Trophoblast cell (in vitro differentiated cells and primary cell): ENCODE results near the gene LDLRAD4.

ENCODE experiments used
- DNase-seq, 2 donors: peaks; one replicate each; pipeline ENCODE4 v3.0.0-alpha.2; 2016
- H2AFZ ChIP-seq: 2 replicates; pipeline ENCODE4 v1.6.1; 2013; ENCODE audit warnings: low read length, moderate library complexity, mild to moderate bottlenecking; ENCODE audit not compliant: insufficient read depth, poor library complexity
- H2AK5ac ChIP-seq: 2 replicates; pipeline ENCODE4 v1.6.1; 2013; ENCODE audit warnings: mild to moderate bottlenecking, low read length
- H2BK120ac ChIP-seq: 2 replicates; pipeline ENCODE4 v1.6.1; 2013; ENCODE audit warnings: low read length, mild to moderate bottlenecking, moderate library complexity; ENCODE audit not compliant: insufficient read depth, poor library complexity
- H2BK12ac ChIP-seq: 2 replicates; pipeline ENCODE4 v1.6.1; 2013; ENCODE audit warnings: mild to moderate bottlenecking, low read length, moderate library complexity
- H2BK5ac ChIP-seq: 2 replicates; pipeline ENCODE4 v1.6.1; 2013; ENCODE audit warnings: low read length, low read depth, moderate library complexity, mild to moderate bottlenecking; ENCODE audit not compliant: poor library complexity
- H3K14ac ChIP-seq: 2 replicates; pipeline ENCODE4 v1.6.1; 2013; ENCODE audit warnings: mild to moderate bottlenecking, low read length
- H3K18ac ChIP-seq: 2 replicates; pipeline ENCODE4 v1.6.1; 2013; ENCODE audit warnings: mild to moderate bottlenecking, low read length
- H3K23ac ChIP-seq: 2 replicates; pipeline ENCODE4 v1.6.1; 2013; ENCODE audit warnings: low read length
- H3K27ac ChIP-seq: 2 replicates; pipeline ENCODE4 v1.5.1; 2013; ENCODE audit warnings: low read depth, mild to moderate bottlenecking, inconsistent platforms, low read length, moderate library complexity
- H3K27me3 ChIP-seq: 2 replicates; pipeline ENCODE4 v1.6.1; 2013; ENCODE audit warnings: inconsistent platforms, mild to moderate bottlenecking, low read length, moderate library complexity; ENCODE audit not compliant: insufficient read depth
- H3K36me3 ChIP-seq, 2 experiments: 1 replicate in 1 of 2; 2 replicates in 1 of 2; pipeline ENCODE4 v1.6.1; 2013; ENCODE audit warnings: low read length in 2 of 2, mild to moderate bottlenecking in 2 of 2, moderate library complexity in 1 of 2; ENCODE audit not compliant: insufficient read depth in 2 of 2, control insufficient read depth in 1 of 2
- H3K4ac ChIP-seq: 2 replicates; pipeline ENCODE4 v1.6.1; 2013; ENCODE audit warnings: low read depth, mild to moderate bottlenecking, low read length, moderate library complexity
- H3K4me1 ChIP-seq, 2 experiments: 1 replicate in 1 of 2; 2 replicates in 1 of 2; pipeline ENCODE4 v1.6.1; 2013; ENCODE audit warnings: low read length in 2 of 2, mild to moderate bottlenecking in 2 of 2, moderate library complexity in 1 of 2; ENCODE audit not compliant: insufficient read depth in 2 of 2, control insufficient read depth in 1 of 2
- H3K4me2 ChIP-seq: 2 replicates; pipeline ENCODE4 v1.6.1; 2013; ENCODE audit warnings: inconsistent platforms, mild to moderate bottlenecking, low read length, moderate library complexity
- H3K4me3 ChIP-seq: 2 replicates; pipeline ENCODE4 v1.5.1; 2013; ENCODE audit warnings: mild to moderate bottlenecking, low read depth, low read length, inconsistent platforms
- H3K79me1 ChIP-seq: one replicate; pipeline ENCODE4 v1.6.1; 2013; ENCODE audit warnings: low read length
- H3K79me2 ChIP-seq: 2 replicates; pipeline ENCODE4 v1.6.1; 2013; ENCODE audit warnings: low read length, mild to moderate bottlenecking; ENCODE audit not compliant: control insufficient read depth, insufficient read depth, poor library complexity
- H3K9ac ChIP-seq: 2 replicates; pipeline ENCODE4 v1.6.1; 2013; ENCODE audit warnings: mild to moderate bottlenecking, low read length
- H3K9me3 ChIP-seq: 2 replicates; pipeline ENCODE4 v1.6.1; 2013; ENCODE audit warnings: low read depth, mild to moderate bottlenecking, control low read depth, inconsistent platforms, low read length; ENCODE audit not compliant: insufficient read depth
- H4K12ac ChIP-seq: 2 replicates; pipeline ENCODE4 v1.6.1; 2013; ENCODE audit warnings: low read depth, mild to moderate bottlenecking, low read length, moderate library complexity
- H4K8ac ChIP-seq: 2 replicates; pipeline ENCODE4 v1.6.1; 2013; ENCODE audit warnings: low read depth, mild to moderate bottlenecking, low read length, moderate library complexity
- H4K91ac ChIP-seq: one replicate; pipeline ENCODE4 v1.6.1; 2013; ENCODE audit warnings: low read depth, mild to moderate bottlenecking, low read length, moderate library complexity
- whole genome bisulfite sequencing: extraction: QIAGEN DNeasy Blood & Tissue Kit; methylation state at CpG from one replicate; pipeline ENCODE4 v1.1.7; 2013; ENCODE audit warnings: missing lambda C conversion rate; ENCODE audit not compliant: insufficient read length, insufficient coverage; ENCODE audit errors: extremely low coverage; 5-methylcytosine and 5-hydroxymethylcytosine counted together

LDLRAD4 gene

GRCh38 chr18:13430663-13431062 is 212.1 kb downstream of the LDLRAD4 start:
- no peak overlapping the region for H3K4ac ChIP-seq

DNA sequence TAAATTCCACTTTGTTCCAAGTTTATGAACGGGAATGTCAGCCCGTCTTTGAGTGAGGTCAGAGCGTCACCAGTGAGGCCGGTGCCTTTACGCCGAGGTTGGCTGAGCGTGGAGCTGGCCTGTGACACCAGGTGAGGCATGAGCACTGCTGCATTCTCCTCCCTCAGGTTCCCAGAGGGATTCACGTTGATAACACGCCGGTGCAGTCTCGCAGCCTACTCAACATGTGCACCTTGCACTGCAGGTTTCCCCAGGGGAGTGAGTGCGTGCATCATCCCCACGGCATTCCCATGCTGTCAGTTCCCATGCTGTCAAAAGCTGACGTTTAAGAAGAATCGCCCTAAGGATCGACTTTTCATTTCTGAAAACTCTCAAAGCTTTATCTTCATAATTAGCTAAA is 213.3 kb downstream of the LDLRAD4 start:
- Histone ChIP-seq H3K79me2 (no peaks in the 10 kb centered on the region), H2BK120ac (no peak overlapping the region), H3K4ac (no peak overlapping the region), H2BK12ac (no peak overlapping the region), H3K23ac (no peak overlapping the region), H4K12ac (no peak overlapping the region), H3K79me1 (no peaks in the 10 kb centered on the region), H3K14ac (no peak overlapping the region), H2AFZ (no peak overlapping the region), H2BK5ac (no peak overlapping the region), H3K4me3 (no peak overlapping the region), H4K91ac (no peak overlapping the region), H3K9ac (no peak overlapping the region), H3K4me2 (no peak overlapping the region), H4K8ac (no peak overlapping the region), H3K27me3 (no peaks in the 10 kb centered on the region), H3K4me1 (peaks cover 0 to 3% of the 10 kb centered on the region in 2 experiments), H3K27ac (no peak overlapping the region), H3K9me3 (no peaks in the 10 kb centered on the region), H3K36me3 (no peaks in the 10 kb centered on the region), H2AK5ac (no peak overlapping the region), H3K18ac (no peak overlapping the region)
- DNase-seq, result peak; percentile 40 to 72
- WGBS, result no CpG with 5 or more reads among the region's 16 CpGs

More at GRCh38 chr18:13430663-13431062, 212.1 kb downstream of the LDLRAD4 start:
- Histone ChIP-seq H2AK5ac (no peak overlapping the region), H2BK12ac (no peak overlapping the region), H4K91ac (no peak overlapping the region), H3K4me3 (no peak overlapping the region), H3K79me1 (no peaks in the 10 kb centered on the region), H2AFZ (no peak overlapping the region), H3K4me2 (no peak overlapping the region), H4K12ac (no peak overlapping the region), H3K27ac (no peak overlapping the region), H3K18ac (no peak overlapping the region), H3K4me1 (peaks cover 0 to 3% of the 10 kb centered on the region in 2 experiments), H2BK5ac (no peak overlapping the region), H3K14ac (no peak overlapping the region), H3K9ac (no peak overlapping the region), H2BK120ac (no peak overlapping the region), H3K79me2 (no peaks in the 10 kb centered on the region), H4K8ac (no peak overlapping the region), H3K23ac (no peak overlapping the region), H3K27me3 (no peaks in the 10 kb centered on the region), H3K36me3 (no peaks in the 10 kb centered on the region), H3K9me3 (no peaks in the 10 kb centered on the region)
- no CpG with 5 or more reads among the region's 4 CpGs for WGBS
- DNase-seq, result no peak

DNA sequence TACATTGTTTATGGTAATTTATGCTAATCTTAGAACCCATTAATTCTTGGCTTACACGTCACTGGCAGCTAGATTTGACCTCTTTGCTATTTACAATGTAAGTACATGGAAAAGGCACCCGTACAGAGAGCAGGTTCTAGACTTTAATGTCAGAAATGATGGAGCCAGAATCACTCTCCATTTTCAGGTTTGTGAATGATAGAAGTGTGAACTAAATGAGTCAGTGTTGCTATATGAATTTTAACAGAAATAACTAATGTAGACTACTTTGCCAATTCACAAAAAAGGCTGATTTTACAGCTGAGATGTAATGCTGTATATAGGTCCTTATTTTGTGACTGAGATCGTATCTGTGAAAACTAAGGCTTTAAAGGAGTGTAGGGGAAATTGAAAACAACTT is 214.6 kb downstream of the LDLRAD4 start:
- Histone ChIP-seq H3K4me3 (no peak overlapping the region), H4K8ac (no peak overlapping the region), H2AK5ac (no peak overlapping the region), H4K12ac (no peak overlapping the region), H2BK120ac (no peak overlapping the region), H3K14ac (no peak overlapping the region), H3K9ac (no peak overlapping the region), H3K36me3 (no peaks in the 10 kb centered on the region), H3K4me1 (peaks cover 0 to 3% of the 10 kb centered on the region in 2 experiments), H3K79me2 (no peaks in the 10 kb centered on the region), H3K18ac (no peak overlapping the region), H2AFZ (no peak overlapping the region), H3K27me3 (no peaks in the 10 kb centered on the region), H3K9me3 (peaks cover 1% of the 10 kb centered on the region), H4K91ac (no peak overlapping the region), H2BK5ac (no peak overlapping the region), H3K23ac (no peak overlapping the region), H3K79me1 (no peaks in the 10 kb centered on the region), H3K4me2 (no peak overlapping the region), H3K27ac (no peak overlapping the region), H2BK12ac (no peak overlapping the region), H3K4ac (no peak overlapping the region)
- WGBS, result no CpG with 5 or more reads among the region's 3 CpGs
- DNase-seq, result no peak

GRCh38 chr18:13433685-13434084 is 215.1 kb downstream of the LDLRAD4 start:
- H3K4me3 ChIP-seq, result no peak overlapping the region
- peaks cover 1% of the 10 kb centered on the region for H3K9me3 ChIP-seq
- H3K4me1 ChIP-seq, result peaks cover 0 to 3% of the 10 kb centered on the region in 2 experiments
- H3K4ac ChIP-seq, result no peak overlapping the region
- no peaks in the 10 kb centered on the region for H3K79me1 ChIP-seq
- H3K36me3 ChIP-seq, result no peaks in the 10 kb centered on the region
- H3K27ac ChIP-seq, result no peak overlapping the region
- no peak overlapping the region for H2AK5ac ChIP-seq
- H2AFZ ChIP-seq, result no peak overlapping the region
- H3K23ac ChIP-seq, result no peak overlapping the region
- H3K4me2 ChIP-seq, result no peak overlapping the region
- H3K79me2 ChIP-seq, result no peaks in the 10 kb centered on the region
- DNase-seq, result no peak
- H3K9ac ChIP-seq, result no peak overlapping the region
- WGBS, result no CpG with 5 or more reads among the region's 5 CpGs
- no peak overlapping the region for H4K8ac ChIP-seq
- no peak overlapping the region for H2BK120ac ChIP-seq
- H3K14ac ChIP-seq, result no peak overlapping the region
- H2BK5ac ChIP-seq, result no peak overlapping the region
- no peak overlapping the region for H3K18ac ChIP-seq
- H4K12ac ChIP-seq, result no peak overlapping the region
- H2BK12ac ChIP-seq, result no peak overlapping the region
- no peak overlapping the region for H4K91ac ChIP-seq
- H3K27me3 ChIP-seq, result no peaks in the 10 kb centered on the region
